Measurements from ENCODE around the gene SPTBN5.

- TF ChIP-seq CTCF (IDR thresholded peaks at IDR 0.05; ENCODE audit: low read length) (no peak), EZH2phosphoT487 (IDR thresholded peaks at IDR 0.05; ENCODE audit: low read length) (no peak), EZH2 (optimal IDR thresholded peaks at IDR 0.05; ENCODE audit: low read depth, low read length) (no peak)
Observed at GRCh38 chr15:41809526-41810220, 84.2 kb downstream of the SPTBN5 start.

All from MM.1S (cell line).